Type B pancreatic cell (in vitro differentiated cells): Measurements from ENCODE around the gene TRIM54. TPM values are rescaled to one million over a fixed set of nuclear protein-coding genes. Genes with fewer than 3 reads are reported as not detected.
"Not testable (repeated sequence)": the region's sequence is repeated elsewhere in the genome, so short reads cannot be mapped to it uniquely, and the experiment has no call there.

Experiments used
- DNase-seq: peaks from one replicate; pipeline ENCODE4 v3.0.0; 2021; ENCODE audit warnings: mixed read lengths; ENCODE audit not compliant: unreplicated experiment; ENCODE audit errors: extremely low spot score
- H3K27ac Mint-ChIP-seq: 2 replicates; pipeline ENCODE4 v1.8.0; 2021; ENCODE audit warnings: mild to moderate bottlenecking, mixed read lengths
- H3K27me3 Mint-ChIP-seq: 2 replicates; pipeline ENCODE4 v1.8.0; 2021; ENCODE audit warnings: mixed read lengths
- H3K36me3 Mint-ChIP-seq: 2 replicates; pipeline ENCODE4 v1.8.0; 2021; ENCODE audit warnings: mixed read lengths
- H3K4me1 Mint-ChIP-seq: one replicate; pipeline ENCODE4 v1.8.0; 2021; ENCODE audit warnings: mixed read lengths; ENCODE audit not compliant: unreplicated experiment
- H3K4me3 Mint-ChIP-seq: 2 replicates; pipeline ENCODE4 v1.8.0; 2021; ENCODE audit warnings: mild to moderate bottlenecking, mixed read lengths
- H3K9me3 Mint-ChIP-seq: 2 replicates; pipeline ENCODE4 v1.8.0; 2021; ENCODE audit warnings: mixed read lengths
- CTCF ChIP-seq: fragments of 200-600 bp; sonication (generic); conservative IDR thresholded peaks from 2 replicates; pipeline ENCODE4 v1.5.0; 2021; ENCODE audit warnings: antibody characterized with exemption, mild to moderate bottlenecking
- total RNA-seq: library from RNA; stranded (reverse); gene quantifications from 2 replicates; pipeline ENCODE4 v1.2.1, GENCODE V29; 2021; ENCODE audit warnings: low replicate concordance

The TRIM54 gene
- total RNA-seq, 1 donor from 2014 or later: not detected

DNA sequence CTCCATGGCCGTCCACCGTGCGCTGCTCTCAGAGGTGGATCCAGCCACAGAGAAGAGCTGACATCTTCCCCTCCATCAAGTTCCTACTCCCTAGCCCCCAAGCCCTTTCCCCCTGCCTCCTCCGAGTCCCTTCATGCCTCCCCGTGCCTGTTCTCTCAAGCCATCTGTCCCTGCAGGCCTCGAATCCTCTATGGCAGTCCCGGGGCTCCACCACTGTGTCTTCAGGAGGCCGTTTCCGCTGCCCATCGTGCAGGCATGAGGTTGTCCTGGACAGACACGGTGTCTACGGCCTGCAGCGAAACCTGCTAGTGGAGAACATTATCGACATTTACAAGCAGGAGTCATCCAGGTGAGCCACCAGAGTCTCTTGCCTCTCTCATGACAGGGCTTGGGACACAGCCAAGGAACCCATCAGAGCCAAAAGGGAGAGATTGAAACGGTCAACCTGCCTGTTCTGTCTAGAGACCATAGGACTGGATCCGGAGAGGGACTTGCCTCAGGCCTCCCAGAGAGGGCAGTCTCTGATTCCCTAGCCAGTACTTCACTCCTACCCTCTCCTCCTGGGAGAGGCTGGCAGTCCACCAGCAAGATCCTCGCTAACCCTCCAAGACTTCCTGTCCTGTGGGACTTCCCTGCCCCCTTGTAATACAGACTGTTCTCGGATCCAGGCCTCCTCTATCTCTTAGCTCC is 16.3 kb downstream of the TRIM54 start:
- TF ChIP-seq CTCF: no peak
- peaks cover 33% of the 10 kb centered on the region for H3K27me3 Mint-ChIP-seq
- no peaks in the 10 kb centered on the region for H3K9me3 Mint-ChIP-seq
- no peaks in the 10 kb centered on the region for H3K36me3 Mint-ChIP-seq
- H3K27ac Mint-ChIP-seq: no peak overlapping the region
- H3K4me3 Mint-ChIP-seq: no peak overlapping the region
- H3K4me1 Mint-ChIP-seq: peaks cover under 1% of the 10 kb centered on the region
- no peak for DNase-seq

DNA sequence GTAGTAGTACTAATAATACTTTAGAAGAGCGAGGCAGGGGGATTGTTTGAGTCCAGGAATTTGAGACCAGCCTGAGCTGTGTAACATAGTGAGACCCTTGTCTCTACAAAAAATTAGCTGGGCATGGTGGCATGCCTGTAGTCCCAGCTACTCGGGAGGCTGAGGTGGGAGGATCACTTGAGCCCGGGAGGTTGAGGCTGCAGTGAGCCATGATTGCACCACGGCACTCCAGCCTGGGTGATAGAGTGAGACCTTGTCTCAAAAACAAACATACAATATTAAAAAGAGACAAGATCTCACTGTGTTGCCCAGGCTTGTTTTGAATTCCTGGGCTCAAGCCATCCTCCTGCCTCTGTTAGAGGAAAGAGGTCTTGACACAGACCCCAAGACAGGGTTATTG is 18.4 kb downstream of the TRIM54 start:
- H3K9me3 Mint-ChIP-seq, H3K27ac Mint-ChIP-seq, DNase-seq, H3K4me1 Mint-ChIP-seq, H3K36me3 Mint-ChIP-seq, H3K4me3 Mint-ChIP-seq: not testable (repeated sequence)
- peaks cover 48% of the 10 kb centered on the region for H3K27me3 Mint-ChIP-seq

- H3K9me3 Mint-ChIP-seq: no peaks in the 10 kb centered on the region
- no peak for DNase-seq
- peak overlapping the region; percentile 23 for H3K4me3 Mint-ChIP-seq
- H3K36me3 Mint-ChIP-seq: no peaks in the 10 kb centered on the region
- H3K27me3 Mint-ChIP-seq: peaks cover 56% of the 10 kb centered on the region
- H3K27ac Mint-ChIP-seq: no peak overlapping the region
- H3K4me1 Mint-ChIP-seq: no peaks in the 10 kb centered on the region
- peak; percentile 97 for TF ChIP-seq CTCF
Observed at GRCh38 chr2:27303093-27304025, 21.1 kb downstream of the TRIM54 start.

DNA sequence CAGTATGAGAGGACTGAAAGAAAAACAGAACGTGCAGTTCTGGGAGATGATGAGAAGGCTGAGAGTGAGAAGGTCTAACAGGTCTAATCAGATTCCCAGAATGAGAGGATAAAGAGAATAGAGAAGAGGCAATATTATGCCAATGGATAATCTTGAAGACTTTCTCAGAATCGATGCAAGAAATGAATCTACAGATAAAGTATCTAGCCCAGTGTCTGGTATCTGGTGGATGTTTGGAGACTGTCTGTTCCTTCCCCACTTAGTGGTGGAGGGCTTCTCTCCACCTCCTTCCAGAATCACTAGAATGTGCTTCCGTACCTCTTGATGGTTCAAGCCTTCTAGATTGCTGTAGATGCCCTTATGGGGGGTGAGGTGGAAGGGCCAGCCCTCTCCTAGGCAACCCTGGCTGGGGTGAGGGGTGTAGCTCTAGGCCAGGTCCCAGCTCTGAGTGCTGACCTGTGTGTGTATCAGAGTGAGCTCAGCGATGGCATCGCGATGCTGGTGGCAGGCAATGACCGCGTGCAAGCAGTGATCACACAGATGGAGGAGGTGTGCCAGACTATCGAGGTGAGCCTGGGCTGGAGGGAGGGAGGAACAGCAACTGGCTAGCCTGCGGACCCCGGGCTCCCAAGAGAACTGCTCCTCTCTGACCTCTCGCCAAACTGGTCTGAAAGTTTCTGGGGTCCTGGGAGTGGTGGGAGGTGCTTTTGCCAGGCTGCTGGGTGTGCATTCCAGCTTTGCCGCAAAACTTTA is 22.4 kb downstream of the TRIM54 start:
- no peaks in the 10 kb centered on the region for H3K4me1 Mint-ChIP-seq

DNA sequence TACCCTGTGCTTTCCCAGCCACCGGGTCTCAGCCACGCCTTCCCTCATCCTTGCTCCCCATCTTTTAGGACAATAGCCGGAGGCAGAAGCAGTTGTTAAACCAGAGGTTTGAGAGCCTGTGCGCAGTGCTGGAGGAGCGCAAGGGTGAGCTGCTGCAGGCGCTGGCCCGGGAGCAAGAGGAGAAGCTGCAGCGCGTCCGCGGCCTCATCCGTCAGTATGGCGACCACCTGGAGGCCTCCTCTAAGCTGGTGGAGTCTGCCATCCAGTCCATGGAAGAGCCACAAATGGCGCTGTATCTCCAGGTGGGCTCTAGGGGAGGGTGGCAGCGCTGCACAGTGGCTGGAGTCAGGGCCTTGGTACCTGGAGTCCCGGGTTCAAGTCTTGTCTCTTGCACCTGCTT is 23.3 kb downstream of the TRIM54 start:
- no peak for DNase-seq
- no peak overlapping the region for H3K27ac Mint-ChIP-seq
- H3K4me1 Mint-ChIP-seq: no peaks in the 10 kb centered on the region
- peaks cover 8% of the 10 kb centered on the region for H3K36me3 Mint-ChIP-seq
- H3K27me3 Mint-ChIP-seq: peaks cover 56% of the 10 kb centered on the region
- no peak overlapping the region for H3K4me3 Mint-ChIP-seq
- no peak for TF ChIP-seq CTCF
- no peaks in the 10 kb centered on the region for H3K9me3 Mint-ChIP-seq

More for the DNA sequence above, 22.4 kb downstream of the TRIM54 start:
- H3K27me3 Mint-ChIP-seq: peaks cover 54% of the 10 kb centered on the region
- H3K36me3 Mint-ChIP-seq: peaks cover 4% of the 10 kb centered on the region
- H3K9me3 Mint-ChIP-seq: no peaks in the 10 kb centered on the region
- no peak overlapping the region for H3K4me3 Mint-ChIP-seq
- no peak for DNase-seq
- no peak for TF ChIP-seq CTCF
- H3K27ac Mint-ChIP-seq: no peak overlapping the region
